Measurements from ENCODE around the gene FCN1.

The FCN1 gene

DNA sequence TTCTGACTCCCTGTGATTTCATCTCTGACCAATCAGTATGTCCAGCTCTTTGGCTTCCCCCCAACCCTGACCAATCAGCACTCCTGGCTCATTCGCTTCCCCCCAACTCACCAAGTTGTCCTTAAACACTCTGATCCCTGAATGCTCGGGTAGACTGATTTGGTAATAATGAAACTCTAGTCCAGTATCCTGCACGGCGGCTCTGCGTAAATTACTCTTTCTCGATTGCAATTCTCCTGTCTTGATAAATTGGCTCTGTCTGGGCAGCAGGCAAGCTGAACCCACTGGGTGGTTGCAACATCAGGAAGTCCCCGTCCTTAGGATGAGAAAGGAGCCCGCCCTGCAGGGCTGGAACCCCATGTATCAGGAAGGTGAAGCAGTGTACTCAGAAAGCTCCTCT lies 26.7 kb downstream of the FCN1 start:
- no peak for DNase-seq (ENCODE audit: low read depth)

DNA sequence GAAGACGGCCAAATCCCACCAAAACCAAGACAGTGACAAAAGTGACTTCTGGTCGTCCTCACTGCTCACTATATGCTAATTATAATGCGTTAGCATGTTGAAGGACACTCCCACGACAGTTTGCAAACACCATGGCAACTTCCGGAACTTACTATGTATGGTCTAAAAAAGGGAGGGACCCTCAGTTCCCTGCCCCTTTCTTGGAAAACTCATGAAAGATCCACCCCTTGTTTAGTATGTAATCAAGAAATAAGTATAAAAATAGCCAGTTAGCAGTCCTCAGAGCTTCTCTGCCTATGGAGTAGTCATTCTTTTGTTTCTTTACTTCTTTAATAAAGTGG lies 27.6 kb downstream of the FCN1 start:
- no peak for DNase-seq (ENCODE audit: low read depth)

GRCh38 chr9:134889386-134890154 lies 28.1 kb downstream of the FCN1 start:
- no peak for DNase-seq (ENCODE audit: low read depth)

- DNase-seq (ENCODE audit: low read depth), result no peak
Measured at GRCh38 chr9:134888603-134889190, 29.0 kb downstream of the FCN1 start.

DNA sequence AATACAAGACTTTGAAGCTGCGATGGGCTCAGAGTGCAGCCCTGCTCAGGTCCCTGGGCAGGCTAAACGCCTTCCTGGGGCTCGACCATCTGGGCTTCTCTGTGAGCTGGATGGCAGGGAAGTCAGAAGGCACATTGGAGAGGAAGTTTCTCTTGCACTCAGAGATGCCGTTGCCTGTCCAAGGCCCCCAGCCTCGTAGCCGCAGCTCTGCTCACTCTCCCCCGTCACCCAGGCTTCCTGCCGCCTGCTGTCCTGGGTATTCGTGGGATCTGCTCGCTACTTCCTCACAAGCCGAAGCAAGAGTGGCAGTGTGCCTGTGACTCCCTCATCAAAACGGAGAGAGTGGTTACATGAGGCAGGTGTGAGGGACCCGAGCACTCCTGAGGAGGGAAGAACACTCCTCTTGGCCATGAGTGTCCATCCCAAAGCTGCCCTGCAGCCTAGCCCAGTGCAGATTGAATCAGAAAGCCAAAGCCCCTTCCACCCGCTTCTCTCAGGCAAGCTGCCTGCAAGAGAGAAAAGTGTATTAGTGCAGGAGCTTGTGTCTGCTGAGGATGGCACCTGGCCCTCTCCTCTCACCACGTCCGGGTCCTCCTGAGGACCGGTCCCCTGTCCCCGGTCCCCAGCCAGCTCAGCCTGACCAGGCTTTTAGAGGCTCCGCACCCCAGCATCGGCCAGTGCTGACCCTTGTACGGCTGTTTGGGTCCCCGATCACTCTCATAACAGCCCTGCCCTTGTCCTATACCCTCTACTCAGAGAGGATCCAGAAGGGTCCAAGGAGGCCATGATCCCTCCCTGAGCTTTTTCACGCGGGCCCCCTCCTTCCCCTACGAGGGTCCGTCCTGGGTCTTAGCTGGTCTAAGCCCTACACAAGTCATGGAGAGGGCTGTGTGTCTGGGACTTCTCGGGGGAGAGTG lies 29.8 kb downstream of the FCN1 start:
- DNase-seq (ENCODE audit: low read depth), result no peak

DNA sequence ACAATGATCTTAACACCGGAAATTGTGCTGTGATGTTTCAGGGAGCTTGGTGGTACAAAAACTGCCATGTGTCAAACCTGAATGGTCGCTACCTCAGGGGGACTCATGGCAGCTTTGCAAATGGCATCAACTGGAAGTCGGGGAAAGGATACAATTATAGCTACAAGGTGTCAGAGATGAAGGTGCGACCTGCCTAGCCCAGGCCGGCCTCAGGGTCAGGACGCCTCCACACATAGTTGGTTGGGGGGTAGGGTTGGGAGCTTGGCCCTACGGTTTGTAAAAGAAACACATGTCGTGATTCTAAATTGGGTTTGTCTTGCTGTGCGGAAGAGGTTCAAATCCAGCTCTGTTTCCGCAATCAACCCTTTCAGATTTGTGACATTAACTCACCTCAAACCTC lies 30.5 kb downstream of the FCN1 start:
- no peak for DNase-seq (ENCODE audit: low read depth)

GRCh38 chr9:134886413-134886913 lies 31.2 kb downstream of the FCN1 start:
- DNase-seq (ENCODE audit: low read depth), result no peak

DNA sequence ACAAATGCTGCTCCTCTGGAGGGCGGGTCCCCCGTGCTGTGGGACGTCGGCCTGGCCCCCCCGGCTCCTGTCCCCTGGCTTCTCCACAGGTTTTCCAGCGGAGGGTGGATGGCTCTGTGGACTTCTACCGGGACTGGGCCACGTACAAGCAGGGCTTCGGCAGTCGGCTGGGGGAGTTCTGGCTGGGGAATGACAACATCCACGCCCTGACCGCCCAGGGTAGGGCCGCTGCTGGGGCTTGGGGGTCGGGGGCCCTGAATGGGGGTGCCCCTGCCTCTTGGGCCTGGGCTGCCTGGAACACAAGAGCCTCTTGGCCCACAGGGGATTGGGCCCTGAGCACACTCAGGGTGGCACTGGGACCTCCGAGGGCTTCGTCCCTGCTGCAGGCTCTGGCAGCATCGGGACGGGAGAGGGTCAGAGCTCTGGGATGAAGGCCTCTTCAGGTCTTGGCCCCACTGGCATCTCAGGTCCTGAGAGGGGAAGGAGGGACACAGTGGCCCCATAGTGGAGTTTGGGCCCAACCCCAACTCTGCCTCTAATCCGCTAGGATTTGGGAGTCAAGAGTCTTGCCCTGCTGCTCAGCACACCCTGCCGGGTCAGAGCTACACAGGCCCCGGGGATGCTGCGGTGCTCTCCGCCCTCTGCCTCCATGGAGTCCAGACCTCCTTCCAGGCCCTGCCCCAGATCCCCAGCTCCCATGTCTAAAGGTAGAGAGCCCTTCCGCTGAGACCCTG lies 31.9 kb downstream of the FCN1 start:
- no peak for DNase-seq (ENCODE audit: low read depth)

GRCh38 chr9:134885001-134885678 lies 32.6 kb downstream of the FCN1 start:
- DNase-seq (ENCODE audit: low read depth), result no peak

DNA sequence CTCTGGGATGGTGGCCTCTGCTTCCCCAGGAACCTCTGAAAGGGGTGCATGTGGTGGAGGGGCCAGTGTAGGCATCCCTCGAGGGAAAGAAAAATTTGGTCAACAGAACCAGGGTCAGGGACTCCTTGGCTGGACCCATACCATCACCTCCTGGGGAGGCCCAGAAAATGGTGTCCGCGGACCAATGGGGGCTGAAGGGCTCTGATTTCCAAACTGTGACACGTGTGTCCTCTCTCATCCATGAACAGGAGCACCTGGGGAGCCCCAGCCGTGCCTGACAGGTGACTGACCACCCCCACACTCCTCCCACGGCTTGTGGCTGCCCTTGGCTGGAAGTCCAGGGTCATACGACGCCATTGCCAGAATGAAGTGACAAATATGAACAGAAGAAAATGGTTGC lies 33.2 kb downstream of the FCN1 start:
- no peak for DNase-seq (ENCODE audit: low read depth)

- no peak for DNase-seq (ENCODE audit: low read depth)
Measured at GRCh38 chr9:134883040-134883782, 34.5 kb downstream of the FCN1 start.

GRCh38 chr9:134882204-134882785 lies 35.4 kb downstream of the FCN1 start:
- DNase-seq (ENCODE audit: low read depth), result no peak

GRCh38 chr9:134881313-134881670 lies 36.4 kb downstream of the FCN1 start:
- no peak for DNase-seq (ENCODE audit: low read depth)

- DNase-seq (ENCODE audit: low read depth), result no peak
Measured at GRCh38 chr9:134880484-134881312, 37.0 kb downstream of the FCN1 start, which contains the start of gene FCN2. TSS of gene FCN2 (plus strand) at chr9:134880810. CDS start at chr9:134880822, 12 bp downstream.

- no peak for DNase-seq (ENCODE audit: low read depth)
Measured at GRCh38 chr9:134879664-134880483, 37.8 kb downstream of the FCN1 start.

DNA sequence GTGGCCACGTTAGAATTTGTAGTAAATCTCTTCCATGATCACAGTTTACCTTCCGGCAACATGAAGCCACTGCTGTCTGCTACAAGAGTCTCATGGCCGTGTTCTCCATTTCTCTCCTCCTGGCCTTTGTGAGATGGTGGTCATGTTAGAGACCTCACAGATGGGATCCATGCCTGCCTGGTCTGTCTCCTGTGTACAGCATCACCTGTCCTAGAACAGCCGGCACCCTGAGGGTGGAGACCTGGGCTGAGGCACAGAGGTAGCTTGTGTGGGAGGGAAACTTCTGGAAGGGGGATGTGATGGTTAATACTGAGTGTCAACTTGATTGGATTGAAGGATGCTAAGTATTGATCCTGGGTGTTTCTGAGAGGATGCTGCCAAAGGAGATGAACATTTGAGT lies 40.2 kb downstream of the FCN1 start:
- no peak for DNase-seq (ENCODE audit: low read depth)

DNA sequence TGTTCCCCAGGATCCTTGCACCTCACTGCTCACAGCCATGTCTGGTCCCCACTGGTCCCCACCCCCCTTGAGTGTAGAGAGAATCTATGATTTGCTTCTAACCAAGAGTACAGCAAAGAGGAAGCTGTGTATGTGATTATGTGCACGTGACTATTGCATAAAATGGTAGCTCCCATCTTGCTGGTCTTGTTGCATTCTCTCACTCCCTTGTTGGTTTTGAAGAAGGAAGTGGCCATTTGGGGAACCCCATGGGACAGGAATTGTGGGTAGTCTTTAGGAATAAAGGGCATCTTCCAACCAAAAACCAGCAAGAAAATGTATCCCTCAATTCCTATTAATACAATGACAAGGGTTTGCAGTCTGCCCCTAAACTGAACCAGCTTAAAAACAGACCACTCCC lies 42.3 kb downstream of the FCN1 start:
- DNase-seq (ENCODE audit: low read depth), result no peak

DNA sequence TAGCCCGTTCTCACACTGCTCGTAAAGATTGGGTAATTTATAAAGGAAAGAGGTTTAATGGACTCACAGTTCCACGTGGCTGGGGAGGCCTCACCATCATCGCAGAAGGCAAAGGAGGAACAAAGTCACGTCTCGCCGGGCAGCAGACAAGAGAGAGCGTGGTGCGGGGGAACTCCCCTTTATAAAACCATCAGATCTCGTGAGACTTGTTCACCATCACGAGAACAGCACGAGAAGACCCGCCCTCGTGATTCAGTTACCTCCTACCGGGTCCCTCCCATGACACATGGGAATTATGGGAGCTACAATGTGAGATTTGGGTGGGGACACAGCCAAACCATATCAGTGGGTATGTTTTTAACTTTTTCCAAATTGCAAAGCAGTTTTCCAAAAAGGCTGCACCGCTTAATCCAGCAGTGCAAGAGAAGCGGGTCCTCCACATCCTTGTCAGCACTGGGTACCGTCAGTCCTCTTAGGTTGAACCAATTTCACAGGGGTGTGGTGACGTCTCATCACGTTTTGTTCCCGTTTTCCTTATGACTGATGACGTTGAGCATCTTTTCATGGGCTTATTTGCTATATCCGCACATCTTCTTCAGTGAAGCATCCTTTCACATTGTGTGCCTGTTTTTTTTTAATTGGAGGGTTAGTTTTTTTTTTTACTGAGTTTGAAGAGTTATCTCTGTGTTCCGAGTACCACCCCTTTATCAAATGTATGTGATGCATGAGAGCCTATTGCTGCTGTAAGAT lies 45.1 kb downstream of the FCN1 start:
- no peak for DNase-seq (ENCODE audit: low read depth)
